Gastrocnemius medialis (tissue), 4 donors: ENCODE measurements around the gene STX19.

Source experiments
- POLR2A ChIP-seq, 2 donors: fragments of 450-650 bp; IDR thresholded peaks; one replicate each; pipeline ENCODE4 v1.6.1; 2017; ENCODE audit warnings: antibody characterized with exemption in 2 of 2, mild to moderate bottlenecking in 2 of 2, moderate library complexity in 2 of 2
- TF ChIP-seq, protein P1 (sequence below), 5 experiments: fragments of 450-650 bp in 3 of 5; fragments of 200-600 bp in 2 of 5; sonication (generic) in 2 of 5; IDR thresholded peaks in 4 of 5; conservative IDR thresholded peaks in 1 of 5; 1 replicate in 4 of 5; 2 replicates in 1 of 5; pipeline ENCODE4 v1.5.1; 2016 to 2019; ENCODE audit warnings: antibody characterized with exemption in 5 of 5, mild to moderate bottlenecking in 3 of 5, moderate library complexity in 3 of 5

DNA sequence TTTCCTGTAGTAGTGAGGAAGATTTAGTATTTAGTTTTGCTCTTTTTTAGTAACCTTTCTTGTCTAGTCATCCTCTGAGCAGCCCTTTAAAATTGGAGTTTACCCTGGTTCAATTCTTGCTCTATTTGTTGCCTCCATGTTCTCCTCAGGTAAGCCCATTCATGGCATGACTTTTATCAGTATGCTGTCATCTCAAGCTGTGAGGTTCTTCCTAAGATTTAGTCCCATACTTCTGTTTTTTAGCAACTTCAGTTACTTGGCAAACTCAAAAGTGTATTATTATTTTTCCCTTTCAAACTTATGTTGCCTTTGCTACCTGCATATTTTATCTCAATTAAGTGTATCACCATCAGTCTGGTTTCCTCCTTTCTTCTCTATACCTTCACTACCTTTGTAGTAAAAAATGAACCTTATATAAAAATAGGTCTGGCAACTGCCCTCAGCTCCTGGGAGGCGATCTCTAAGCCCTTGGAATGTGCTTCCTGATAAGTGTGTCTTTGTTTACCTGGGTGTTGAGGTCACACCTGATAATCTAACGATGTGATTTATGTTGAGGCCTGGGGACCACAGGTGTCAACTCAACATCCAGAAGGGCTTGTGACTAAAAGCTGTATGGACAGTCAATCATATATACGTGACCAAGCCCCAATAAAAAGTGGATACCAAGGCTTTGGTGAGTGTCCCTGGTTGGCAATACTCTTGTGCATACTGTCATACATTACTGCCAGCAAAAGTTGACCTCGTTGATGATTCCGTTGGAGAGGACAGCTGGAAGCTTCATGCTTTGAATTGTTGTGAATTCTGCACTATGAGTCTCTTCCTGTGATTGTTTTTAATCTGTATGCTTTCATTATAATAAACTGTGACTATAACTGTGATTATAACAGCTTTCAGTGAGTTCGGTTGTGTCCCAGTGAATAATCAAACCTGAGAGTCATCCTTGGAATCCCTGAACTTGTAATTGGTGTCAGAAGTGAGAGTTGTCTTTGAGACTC, 38.4 kb upstream of the STX19 start:
- TF ChIP-seq POLR2A (IDR thresholded peaks at IDR 0.05), result no peak
- TF ChIP-seq, protein P1, sequence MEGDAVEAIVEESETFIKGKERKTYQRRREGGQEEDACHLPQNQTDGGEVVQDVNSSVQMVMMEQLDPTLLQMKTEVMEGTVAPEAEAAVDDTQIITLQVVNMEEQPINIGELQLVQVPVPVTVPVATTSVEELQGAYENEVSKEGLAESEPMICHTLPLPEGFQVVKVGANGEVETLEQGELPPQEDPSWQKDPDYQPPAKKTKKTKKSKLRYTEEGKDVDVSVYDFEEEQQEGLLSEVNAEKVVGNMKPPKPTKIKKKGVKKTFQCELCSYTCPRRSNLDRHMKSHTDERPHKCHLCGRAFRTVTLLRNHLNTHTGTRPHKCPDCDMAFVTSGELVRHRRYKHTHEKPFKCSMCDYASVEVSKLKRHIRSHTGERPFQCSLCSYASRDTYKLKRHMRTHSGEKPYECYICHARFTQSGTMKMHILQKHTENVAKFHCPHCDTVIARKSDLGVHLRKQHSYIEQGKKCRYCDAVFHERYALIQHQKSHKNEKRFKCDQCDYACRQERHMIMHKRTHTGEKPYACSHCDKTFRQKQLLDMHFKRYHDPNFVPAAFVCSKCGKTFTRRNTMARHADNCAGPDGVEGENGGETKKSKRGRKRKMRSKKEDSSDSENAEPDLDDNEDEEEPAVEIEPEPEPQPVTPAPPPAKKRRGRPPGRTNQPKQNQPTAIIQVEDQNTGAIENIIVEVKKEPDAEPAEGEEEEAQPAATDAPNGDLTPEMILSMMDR (IDR thresholded peaks at IDR 0.05 in 4 of 5, conservative IDR thresholded peaks at IDR 0.05 in 1 of 5), result no peak
